ENCODE data around the gene SLC35B1.

DNA sequence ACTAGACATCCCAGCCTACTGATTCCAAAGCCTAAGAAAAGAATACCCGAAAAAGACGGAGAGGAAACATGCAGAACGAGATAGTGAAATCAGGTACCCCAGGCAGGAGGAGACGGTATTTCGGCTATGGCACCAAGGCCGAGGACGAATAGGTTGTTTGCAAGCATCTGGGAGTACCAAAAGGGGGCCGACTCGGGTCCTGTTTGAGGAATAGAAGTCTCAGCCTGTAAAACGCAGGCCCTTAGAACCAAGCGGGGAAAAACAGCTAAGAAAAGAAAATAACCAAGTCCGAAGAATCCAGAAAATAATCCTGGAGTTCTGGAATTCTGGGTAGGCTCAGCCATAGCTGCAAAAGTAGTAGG, 537 bp downstream of the SLC35B1 start:
- TF ChIP-seq, protein P1, sequence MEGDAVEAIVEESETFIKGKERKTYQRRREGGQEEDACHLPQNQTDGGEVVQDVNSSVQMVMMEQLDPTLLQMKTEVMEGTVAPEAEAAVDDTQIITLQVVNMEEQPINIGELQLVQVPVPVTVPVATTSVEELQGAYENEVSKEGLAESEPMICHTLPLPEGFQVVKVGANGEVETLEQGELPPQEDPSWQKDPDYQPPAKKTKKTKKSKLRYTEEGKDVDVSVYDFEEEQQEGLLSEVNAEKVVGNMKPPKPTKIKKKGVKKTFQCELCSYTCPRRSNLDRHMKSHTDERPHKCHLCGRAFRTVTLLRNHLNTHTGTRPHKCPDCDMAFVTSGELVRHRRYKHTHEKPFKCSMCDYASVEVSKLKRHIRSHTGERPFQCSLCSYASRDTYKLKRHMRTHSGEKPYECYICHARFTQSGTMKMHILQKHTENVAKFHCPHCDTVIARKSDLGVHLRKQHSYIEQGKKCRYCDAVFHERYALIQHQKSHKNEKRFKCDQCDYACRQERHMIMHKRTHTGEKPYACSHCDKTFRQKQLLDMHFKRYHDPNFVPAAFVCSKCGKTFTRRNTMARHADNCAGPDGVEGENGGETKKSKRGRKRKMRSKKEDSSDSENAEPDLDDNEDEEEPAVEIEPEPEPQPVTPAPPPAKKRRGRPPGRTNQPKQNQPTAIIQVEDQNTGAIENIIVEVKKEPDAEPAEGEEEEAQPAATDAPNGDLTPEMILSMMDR (IDR thresholded peaks at IDR 0.05; ENCODE audit: low read length) = peak; percentile 28; the same call in 1 of the 2 replicates
- no peak for TF ChIP-seq EZH2 (IDR thresholded peaks at IDR 0.05; ENCODE audit: borderline replicate concordance, low read length)
